ENCODE results near the gene MLIP.
"Not testable (repeated sequence)": the region's sequence is repeated elsewhere in the genome, so short reads cannot be mapped to it uniquely, and the experiment has no call there.

The MLIP gene

GRCh38 chr6:54140811-54141210 lies 29.6 kb downstream of the MLIP start:
- in situ Hi-C loops (cut with MboI; ENCODE audit: low sequenced_read_pairs): no loop called here

- in situ Hi-C loops (cut with MboI; ENCODE audit: low sequenced_read_pairs): no loop called here
These were observed 31.8 kb downstream of the MLIP start for GRCh38 chr6:54142889-54143519.

- in situ Hi-C loops (cut with MboI; ENCODE audit: low sequenced_read_pairs): no loop called here
These were observed 40.6 kb downstream of the MLIP start for GRCh38 chr6:54151861-54152260.

- in situ Hi-C loops (cut with MboI; ENCODE audit: low sequenced_read_pairs): no loop called here
These were observed 45.5 kb downstream of the MLIP start for GRCh38 chr6:54156650-54157250.

- in situ Hi-C loops (cut with MboI; ENCODE audit: low sequenced_read_pairs): no loop called here
These were observed 46.2 kb downstream of the MLIP start for GRCh38 chr6:54157405-54157804.

- in situ Hi-C loops (cut with MboI; ENCODE audit: low sequenced_read_pairs): no loop called here
These were observed 61.8 kb downstream of the MLIP start for GRCh38 chr6:54173089-54173488.

GRCh38 chr6:54179152-54179551 lies 67.9 kb downstream of the MLIP start:
- in situ Hi-C loops (cut with MboI; ENCODE audit: low sequenced_read_pairs): no loop called here

GRCh38 chr6:54183616-54184015 lies 72.4 kb downstream of the MLIP start:
- in situ Hi-C loops (cut with MboI; ENCODE audit: low sequenced_read_pairs): no loop called here

GRCh38 chr6:54185885-54186284 lies 74.6 kb downstream of the MLIP start:
- in situ Hi-C loops (cut with MboI; ENCODE audit: low sequenced_read_pairs): no loop called here

- in situ Hi-C loops (cut with MboI; ENCODE audit: low sequenced_read_pairs): no loop called here
These were observed 77.6 kb downstream of the MLIP start for GRCh38 chr6:54188846-54189245.

GRCh38 chr6:54191461-54191860 lies 80.2 kb downstream of the MLIP start:
- in situ Hi-C loops (cut with MboI; ENCODE audit: low sequenced_read_pairs): no loop called here

- in situ Hi-C loops (cut with MboI; ENCODE audit: low sequenced_read_pairs): no loop called here
These were observed 81.8 kb downstream of the MLIP start for GRCh38 chr6:54192993-54193392.

- in situ Hi-C loops (cut with MboI; ENCODE audit: low sequenced_read_pairs): no loop called here
These were observed 82.3 kb downstream of the MLIP start for GRCh38 chr6:54193560-54193959.

- in situ Hi-C loops (cut with MboI; ENCODE audit: low sequenced_read_pairs): no loop called here
These were observed 82.8 kb downstream of the MLIP start for GRCh38 chr6:54194067-54194466.

- in situ Hi-C loops (cut with MboI; ENCODE audit: low sequenced_read_pairs): no loop called here
These were observed 84.4 kb downstream of the MLIP start for GRCh38 chr6:54195637-54196036.

- in situ Hi-C loops (cut with MboI; ENCODE audit: low sequenced_read_pairs): no loop called here
These were observed 85.7 kb downstream of the MLIP start for GRCh38 chr6:54196905-54197304.

GRCh38 chr6:54198134-54198533 lies 86.9 kb downstream of the MLIP start:
- in situ Hi-C loops (cut with MboI; ENCODE audit: low sequenced_read_pairs): no loop called here

- in situ Hi-C loops (cut with MboI; ENCODE audit: low sequenced_read_pairs): not testable (repeated sequence)
These were observed 92.3 kb downstream of the MLIP start for GRCh38 chr6:54203474-54204035.

GRCh38 chr6:54204921-54205591 lies 93.8 kb downstream of the MLIP start:
- in situ Hi-C loops (cut with MboI; ENCODE audit: low sequenced_read_pairs): no loop called here

- in situ Hi-C loops (cut with MboI; ENCODE audit: low sequenced_read_pairs): no loop called here
These were observed 95.3 kb downstream of the MLIP start for GRCh38 chr6:54206510-54206909.

- in situ Hi-C loops (cut with MboI; ENCODE audit: low sequenced_read_pairs): not testable (repeated sequence)
These were observed 98.7 kb downstream of the MLIP start for GRCh38 chr6:54209983-54210382.

GRCh38 chr6:54214286-54214685 lies 103.0 kb downstream of the MLIP start:
- in situ Hi-C loops (cut with MboI; ENCODE audit: low sequenced_read_pairs): no loop called here
